Smooth muscle cell (in vitro differentiated cells): Measurements from ENCODE around the gene IFNG-AS1. TPM values are rescaled to one million over a fixed set of nuclear protein-coding genes. Genes with fewer than 3 reads are reported as not detected.

ENCODE experiments used
- DNase-seq: peaks from one replicate; lab custom pipeline; 2025; ENCODE audit not compliant: unreplicated experiment; lab: John Stamatoyannopoulos, UW
- H2AFZ ChIP-seq: fragments of 200-600 bp; sonication (generic); 2 replicates; pipeline ENCODE4 v1.6.0; 2016; ENCODE audit warnings: antibody characterized with exemption, low read depth, mild to moderate bottlenecking
- H3F3A ChIP-seq: fragments of 200-600 bp; sonication (generic); 2 replicates; pipeline ENCODE4 v1.6.0; 2017; ENCODE audit warnings: antibody characterized with exemption, low read depth
- H3K27ac ChIP-seq: fragments of 200-600 bp; sonication (generic); 2 replicates; pipeline ENCODE4 v1.5.1; 2016; ENCODE audit warnings: low read depth, mild to moderate bottlenecking
- H3K27me3 ChIP-seq: fragments of 200-600 bp; sonication (generic); 2 replicates; pipeline ENCODE4 v1.6.1; 2016; ENCODE audit warnings: low read depth, mild to moderate bottlenecking
- H3K36me3 ChIP-seq: fragments of 200-600 bp; sonication (generic); 2 replicates; pipeline ENCODE4 v1.5.1; 2016; ENCODE audit warnings: low read depth
- H3K4me1 ChIP-seq: fragments of 200-600 bp; sonication (generic); 2 replicates; pipeline ENCODE4 v1.5.1; 2016; ENCODE audit warnings: low read depth
- H3K4me2 ChIP-seq: fragments of 200-600 bp; sonication (generic); 2 replicates; pipeline ENCODE4 v1.6.0; 2016; ENCODE audit warnings: mild to moderate bottlenecking
- H3K4me3 ChIP-seq: fragments of 200-600 bp; sonication (generic); 2 replicates; pipeline ENCODE4 v1.5.1; 2016; ENCODE audit warnings: mild to moderate bottlenecking
- H3K79me2 ChIP-seq: fragments of 200-600 bp; sonication (generic); 2 replicates; pipeline ENCODE4 v1.6.0; 2016; ENCODE audit warnings: low read depth, mild to moderate bottlenecking
- H3K9ac ChIP-seq: fragments of 200-600 bp; sonication (generic); 2 replicates; pipeline ENCODE4 v1.6.0; 2016; ENCODE audit warnings: low read depth
- H3K9me3 ChIP-seq: fragments of 200-600 bp; sonication (generic); replicated peaks from 2 replicates; pipeline ENCODE4 v1.5.1; 2016; ENCODE audit warnings: low read depth
- H4K20me1 ChIP-seq: fragments of 200-600 bp; sonication (generic); 2 replicates; pipeline ENCODE4 v1.6.0; 2016; ENCODE audit warnings: low read depth
- CTCF ChIP-seq: fragments of 200-600 bp; sonication (generic); IDR thresholded peaks from 2 replicates; pipeline ENCODE4 v1.5.1; 2017; ENCODE audit warnings: borderline replicate concordance, mild to moderate bottlenecking, antibody characterized with exemption; ENCODE audit not compliant: insufficient read depth, poor library complexity, severe bottlenecking
- WGBS: methylation state at CpG from one replicate; pipeline ENCODE4 v1.1.7; 2016; ENCODE audit warnings: low lambda C conversion rate; 5-methylcytosine and 5-hydroxymethylcytosine counted together
- polyA plus RNA-seq: library from polyadenylated mRNA; unstranded; fragments of >200 nt; fragmentation: Nextera tagmentation; extraction: Ambion mirVana; gene quantifications from 2 replicates; pipeline ENCODE4 v1.2.1, GENCODE V29; 2016
- total RNA-seq: library from RNA; depleted of rRNA; stranded (reverse); fragments of >200 nt; gene quantifications from 2 replicates; pipeline ENCODE4 v1.2.3, GENCODE V29; 2014

Gene IFNG-AS1
- total and polyA plus RNA-seq, 2 experiments from 2014 or later = 0.11 to 0.76 TPM

- Histone ChIP-seq H3K36me3 (no peaks in the 10 kb centered on the region), H3F3A (no peaks in the 10 kb centered on the region), H3K4me1 (no peaks in the 10 kb centered on the region), H3K27ac (no peak overlapping the region), H4K20me1 (no peaks in the 10 kb centered on the region), H2AFZ (no peak overlapping the region), H3K4me3 (no peak overlapping the region), H3K9me3 (no peaks in the 10 kb centered on the region), H3K27me3 (no peaks in the 10 kb centered on the region), H3K79me2 (no peaks in the 10 kb centered on the region), H3K4me2 (no peak overlapping the region), H3K9ac (no peak overlapping the region)
- TF ChIP-seq CTCF = no peak
- WGBS = 97% methylated on average over 4 of the region's 4 CpGs
- DNase-seq = no peak
Observed at GRCh38 chr12:68016136-68016535, 26.9 kb downstream of the IFNG-AS1 start.

GRCh38 chr12:68018315-68018714, 29.1 kb downstream of the IFNG-AS1 start:
- Histone ChIP-seq H3K4me1 (no peaks in the 10 kb centered on the region), H3K4me3 (no peak overlapping the region), H4K20me1 (no peaks in the 10 kb centered on the region), H2AFZ (no peak overlapping the region), H3K36me3 (no peaks in the 10 kb centered on the region), H3K79me2 (no peaks in the 10 kb centered on the region), H3K4me2 (no peak overlapping the region), H3F3A (no peaks in the 10 kb centered on the region), H3K27me3 (no peaks in the 10 kb centered on the region), H3K9me3 (no peaks in the 10 kb centered on the region), H3K9ac (no peak overlapping the region), H3K27ac (no peak overlapping the region)
- DNase-seq = no peak
- TF ChIP-seq CTCF = no peak

GRCh38 chr12:68020049-68020448, 30.8 kb downstream of the IFNG-AS1 start:
- H3K9ac ChIP-seq = no peak overlapping the region
- H3K9me3 ChIP-seq = no peaks in the 10 kb centered on the region
- H3F3A ChIP-seq = no peaks in the 10 kb centered on the region
- no peak overlapping the region for H3K27ac ChIP-seq
- no peaks in the 10 kb centered on the region for H4K20me1 ChIP-seq
- H3K4me2 ChIP-seq = no peak overlapping the region
- H2AFZ ChIP-seq = no peak overlapping the region
- WGBS = 91% methylated on average over 6 of the region's 6 CpGs
- H3K4me1 ChIP-seq = no peaks in the 10 kb centered on the region
- H3K27me3 ChIP-seq = no peaks in the 10 kb centered on the region
- H3K36me3 ChIP-seq = no peaks in the 10 kb centered on the region
- no peak overlapping the region for H3K4me3 ChIP-seq
- no peak for DNase-seq
- no peaks in the 10 kb centered on the region for H3K79me2 ChIP-seq
- no peak for TF ChIP-seq CTCF

GRCh38 chr12:68020699-68021098, 31.5 kb downstream of the IFNG-AS1 start:
- Histone ChIP-seq H3K79me2 (no peaks in the 10 kb centered on the region), H2AFZ (no peak overlapping the region), H3F3A (no peaks in the 10 kb centered on the region), H4K20me1 (no peaks in the 10 kb centered on the region), H3K27me3 (no peaks in the 10 kb centered on the region), H3K27ac (no peak overlapping the region), H3K4me1 (no peaks in the 10 kb centered on the region), H3K9me3 (no peaks in the 10 kb centered on the region), H3K36me3 (no peaks in the 10 kb centered on the region), H3K4me3 (no peak overlapping the region), H3K4me2 (no peak overlapping the region), H3K9ac (no peak overlapping the region)
- no peak for TF ChIP-seq CTCF
- 80% methylated on average over 5 of the region's 5 CpGs for WGBS
- no peak for DNase-seq
